Natural killer cell (primary cell): ENCODE measurements around the gene TET1. TPM values are rescaled to one million over a fixed set of nuclear protein-coding genes. Genes with fewer than 3 reads are reported as not detected.

Experiments used
- ATAC-seq, 3 donors: fragments of 150-1000 bp in 2 of 3; fragments of 200-7000 bp in 1 of 3; cut with Tn5 transposase; 1 replicate in 1 of 3; 2 replicates in 2 of 3; pipeline ENCODE4 v1.10.0; 2021; ENCODE audit warnings: mild to moderate bottlenecking in 2 of 3, moderate library complexity in 2 of 3
- DNase-seq, 2 donors: peaks; one replicate each; pipeline versions ENCODE4 v3.0.0 to v3.0.0-alpha.2; 2013 to 2021; ENCODE audit warnings: mixed read lengths in 1 of 2
- H3K27ac ChIP-seq: one replicate; pipeline ENCODE4 v1.5.1; 2013; ENCODE audit warnings: mild to moderate bottlenecking, low read length
- H3K27me3 ChIP-seq: one replicate; pipeline ENCODE4 v1.6.1; 2013; ENCODE audit warnings: low read length; ENCODE audit not compliant: control insufficient read depth, insufficient read depth
- H3K36me3 ChIP-seq: one replicate; pipeline ENCODE4 v1.6.1; 2013; ENCODE audit warnings: low read length; ENCODE audit not compliant: control insufficient read depth, insufficient read depth
- H3K4me1 ChIP-seq: one replicate; pipeline ENCODE4 v1.6.1; 2013; ENCODE audit warnings: low read length; ENCODE audit not compliant: control insufficient read depth, insufficient read depth
- H3K4me3 ChIP-seq: one replicate; pipeline ENCODE4 v1.5.1; 2013; ENCODE audit warnings: low read length
- H3K9me3 ChIP-seq: one replicate; pipeline ENCODE4 v1.6.1; 2013; ENCODE audit warnings: low read length; ENCODE audit not compliant: control insufficient read depth, insufficient read depth
- H3K27ac Mint-ChIP-seq, 2 donors: one replicate each; pipeline ENCODE4 v1.8.0; 2022; ENCODE audit warnings: mild to moderate bottlenecking in 2 of 2, mixed read lengths in 2 of 2, moderate library complexity in 1 of 2
- H3K27me3 Mint-ChIP-seq, 2 donors: one replicate each; pipeline ENCODE4 v1.8.0; 2022; ENCODE audit warnings: low read depth in 2 of 2, mixed read lengths in 2 of 2
- H3K36me3 Mint-ChIP-seq: one replicate; pipeline ENCODE4 v1.8.0; 2022; ENCODE audit warnings: mixed read lengths
- H3K4me1 Mint-ChIP-seq, 2 donors: one replicate each; pipeline ENCODE4 v1.8.0; 2022; ENCODE audit warnings: mixed read lengths in 2 of 2
- H3K4me3 Mint-ChIP-seq: one replicate; pipeline ENCODE4 v1.8.0; 2022; ENCODE audit warnings: mild to moderate bottlenecking, moderate library complexity, mixed read lengths
- H3K9me3 Mint-ChIP-seq, 2 donors: one replicate each; pipeline ENCODE4 v1.8.0; 2022; ENCODE audit warnings: mixed read lengths in 2 of 2
- WGBS: methylation state at CpG from one replicate; pipeline ENCODE4 v1.1.7; 2013; ENCODE audit warnings: missing lambda C conversion rate; ENCODE audit not compliant: insufficient coverage; 5-methylcytosine and 5-hydroxymethylcytosine counted together
- intact Hi-C: fragments of 100-400 bp; cut with micrococcal nuclease; formaldehyde crosslinking; loops from one replicate; pipeline ENCODE4 v1.14.2; 2022
- total RNA-seq, 4 donors: library from RNA; stranded (reverse); fragments of 120-200 nt in 1 of 4; gene quantifications; one replicate each; pipeline versions ENCODE4 v1.2.3 to v1.2.4, GENCODE V29; 2013 to 2022
- TF ChIP-seq, protein P1 (sequence below): fragments of 200-600 bp; IDR thresholded peaks from one replicate; pipeline ENCODE4 v1.8.0; 2022; ENCODE audit warnings: antibody characterized with exemption

Gene TET1
- total RNA-seq, 3 donors from 2014 or later (not counting 1 experiment from before 2014, with no cell fraction given) = 4.0 to 5.9 (median 4.5) TPM

DNA sequence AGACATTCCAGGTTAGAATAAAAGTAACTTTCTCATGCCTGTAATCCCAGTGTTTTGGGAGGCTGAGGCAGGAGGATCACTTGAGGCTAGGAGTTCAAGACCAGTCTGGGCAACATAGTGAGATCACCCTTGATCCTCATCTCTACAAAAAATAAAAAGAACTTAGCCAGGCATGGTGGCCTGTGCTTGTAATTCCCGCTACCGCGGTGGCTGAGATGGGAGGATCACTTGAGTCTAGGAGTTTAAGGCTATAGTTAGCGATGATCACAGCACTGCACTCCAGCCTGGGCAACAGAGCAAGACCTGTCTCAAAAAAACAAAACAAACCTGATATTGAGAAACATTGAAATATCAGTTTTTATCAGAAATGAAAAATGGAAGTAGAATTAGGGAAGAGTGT, 4.6 kb downstream of the TET1 start:
- intact Hi-C loops = no loop called here
- ATAC-seq (no peak), DNase-seq (no peak)
- peaks cover 37 to 70% of the 10 kb centered on the region in 2 donors for H3K27me3 Mint-ChIP-seq
- no peaks in the 10 kb centered on the region for H3K36me3 Mint-ChIP-seq
- H3K4me1 Mint-ChIP-seq = peaks cover 22 to 23% of the 10 kb centered on the region in 2 donors
- peaks cover 20% of the 10 kb centered on the region for H3K4me1 ChIP-seq
- no peak overlapping the region for H3K4me3 Mint-ChIP-seq
- 93% methylated on average over 3 of the region's 4 CpGs for WGBS
- H3K27me3 ChIP-seq = peaks cover 27% of the 10 kb centered on the region
- no peaks in the 10 kb centered on the region for H3K9me3 ChIP-seq
- no peaks in the 10 kb centered on the region for H3K9me3 Mint-ChIP-seq
- H3K27ac Mint-ChIP-seq = no peak overlapping the region
- H3K4me3 ChIP-seq = no peak overlapping the region
- TF ChIP-seq, protein P1, sequence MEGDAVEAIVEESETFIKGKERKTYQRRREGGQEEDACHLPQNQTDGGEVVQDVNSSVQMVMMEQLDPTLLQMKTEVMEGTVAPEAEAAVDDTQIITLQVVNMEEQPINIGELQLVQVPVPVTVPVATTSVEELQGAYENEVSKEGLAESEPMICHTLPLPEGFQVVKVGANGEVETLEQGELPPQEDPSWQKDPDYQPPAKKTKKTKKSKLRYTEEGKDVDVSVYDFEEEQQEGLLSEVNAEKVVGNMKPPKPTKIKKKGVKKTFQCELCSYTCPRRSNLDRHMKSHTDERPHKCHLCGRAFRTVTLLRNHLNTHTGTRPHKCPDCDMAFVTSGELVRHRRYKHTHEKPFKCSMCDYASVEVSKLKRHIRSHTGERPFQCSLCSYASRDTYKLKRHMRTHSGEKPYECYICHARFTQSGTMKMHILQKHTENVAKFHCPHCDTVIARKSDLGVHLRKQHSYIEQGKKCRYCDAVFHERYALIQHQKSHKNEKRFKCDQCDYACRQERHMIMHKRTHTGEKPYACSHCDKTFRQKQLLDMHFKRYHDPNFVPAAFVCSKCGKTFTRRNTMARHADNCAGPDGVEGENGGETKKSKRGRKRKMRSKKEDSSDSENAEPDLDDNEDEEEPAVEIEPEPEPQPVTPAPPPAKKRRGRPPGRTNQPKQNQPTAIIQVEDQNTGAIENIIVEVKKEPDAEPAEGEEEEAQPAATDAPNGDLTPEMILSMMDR = no peak
- H3K27ac ChIP-seq = no peak overlapping the region
- H3K36me3 ChIP-seq = no peaks in the 10 kb centered on the region

DNA sequence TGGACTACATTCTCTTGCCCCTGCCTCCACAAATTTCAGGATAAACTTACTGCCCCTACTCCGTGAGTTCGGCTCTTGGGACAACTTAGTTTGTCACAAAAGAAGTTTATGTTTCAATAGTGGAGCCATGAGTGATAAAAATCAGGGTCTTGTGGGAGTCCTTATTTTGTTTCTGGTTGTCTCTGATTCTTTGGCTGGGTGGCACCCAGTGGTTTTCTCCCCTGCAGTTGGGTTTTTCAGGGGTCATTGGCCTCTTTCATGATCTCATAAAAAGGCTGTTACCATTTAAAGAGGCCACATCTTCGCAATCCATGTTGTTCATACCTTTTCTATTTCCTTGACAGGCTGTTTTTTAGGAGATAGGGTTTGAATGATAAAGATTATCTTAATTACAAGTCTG, 5.5 kb downstream of the TET1 start:
- Histone ChIP-seq H3K4me3 (no peak overlapping the region), H3K36me3 (no peaks in the 10 kb centered on the region), H3K27me3 (peaks cover 21% of the 10 kb centered on the region), H3K4me1 (peaks cover 13% of the 10 kb centered on the region), H3K27ac (no peak overlapping the region), H3K9me3 (no peaks in the 10 kb centered on the region)
- Mint-ChIP-seq H3K27me3 (peaks cover 35 to 66% of the 10 kb centered on the region in 2 donors), H3K4me1 (peaks cover 19% of the 10 kb centered on the region in 2 donors), H3K36me3 (no peaks in the 10 kb centered on the region), H3K4me3 (no peak overlapping the region), H3K27ac (no peak overlapping the region), H3K9me3 (no peaks in the 10 kb centered on the region)
- 100% methylated on average over 2 of the region's 3 CpGs for WGBS
- no peak for DNase-seq
- ATAC-seq = no peak
- TF ChIP-seq, protein P1 = no peak
- intact Hi-C loops = no loop called here

DNA sequence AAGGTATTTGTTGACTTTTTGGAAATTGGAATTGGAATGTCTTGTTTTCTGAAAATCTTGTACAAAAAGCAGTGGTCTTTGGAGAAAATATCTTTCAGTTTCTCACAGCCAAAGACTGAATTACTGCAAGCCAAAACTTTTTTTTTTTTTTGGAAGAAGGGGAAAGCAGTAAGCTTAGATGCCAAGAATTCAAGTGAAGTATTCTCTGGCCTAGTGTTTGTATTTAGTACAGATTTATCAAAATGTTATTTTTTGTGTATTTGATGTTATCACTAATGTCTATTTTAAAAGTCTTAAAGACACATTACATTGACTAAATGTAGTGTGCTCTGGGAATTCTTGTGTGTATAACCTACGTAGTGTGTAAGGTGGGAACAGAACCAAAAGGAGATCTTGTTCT, 6.2 kb downstream of the TET1 start:
- peaks cover 6% of the 10 kb centered on the region for H3K4me1 ChIP-seq
- H3K27me3 Mint-ChIP-seq = peaks cover 32 to 60% of the 10 kb centered on the region in 2 donors
- H3K36me3 ChIP-seq = no peaks in the 10 kb centered on the region
- no peak overlapping the region for H3K4me3 Mint-ChIP-seq
- TF ChIP-seq, protein P1 = no peak
- peaks cover 14% of the 10 kb centered on the region in 2 donors for H3K4me1 Mint-ChIP-seq
- H3K27ac Mint-ChIP-seq = no peak overlapping the region
- DNase-seq = no peak
- no peak for ATAC-seq
- no peaks in the 10 kb centered on the region for H3K9me3 Mint-ChIP-seq
- H3K36me3 Mint-ChIP-seq = no peaks in the 10 kb centered on the region
- no peak overlapping the region for H3K27ac ChIP-seq
- H3K9me3 ChIP-seq = no peaks in the 10 kb centered on the region
- H3K27me3 ChIP-seq = peaks cover 18% of the 10 kb centered on the region
- intact Hi-C loops = no loop called here
- WGBS = no CpG with 5 or more reads among the region's 1 CpG
- no peak overlapping the region for H3K4me3 ChIP-seq

DNA sequence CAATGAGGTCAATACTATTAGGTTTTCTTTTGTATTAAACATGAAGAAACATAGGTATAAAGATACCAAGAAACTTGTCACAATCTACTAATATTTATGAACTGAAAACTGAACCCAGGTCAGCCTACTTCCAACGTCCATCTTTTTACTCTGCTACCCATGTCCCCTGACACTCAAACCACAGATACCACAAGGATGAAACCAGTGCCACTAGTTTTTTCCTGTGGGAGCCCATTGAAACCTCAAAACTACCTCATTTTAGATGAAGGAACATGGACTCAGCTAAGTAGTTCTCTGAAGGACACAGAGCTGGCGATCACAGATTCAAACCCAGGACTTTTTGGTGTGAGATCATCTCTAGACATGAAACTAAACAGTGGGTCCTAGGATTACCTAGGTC, 6.8 kb downstream of the TET1 start:
- peaks cover 28 to 54% of the 10 kb centered on the region in 2 donors for H3K27me3 Mint-ChIP-seq
- intact Hi-C loops = no loop called here
- H3K4me1 Mint-ChIP-seq = peaks cover 8 to 10% of the 10 kb centered on the region in 2 donors
- H3K9me3 ChIP-seq = no peaks in the 10 kb centered on the region
- no peaks in the 10 kb centered on the region for H3K9me3 Mint-ChIP-seq
- ATAC-seq (no peak), DNase-seq (no peak)
- H3K4me1 ChIP-seq = no peaks in the 10 kb centered on the region
- TF ChIP-seq, protein P1 = no peak
- no peaks in the 10 kb centered on the region for H3K36me3 Mint-ChIP-seq
- H3K36me3 ChIP-seq = no peaks in the 10 kb centered on the region
- no peak overlapping the region for H3K4me3 Mint-ChIP-seq
- 4% methylated on average over 2 of the region's 2 CpGs for WGBS
- H3K27me3 ChIP-seq = peaks cover 15% of the 10 kb centered on the region
- no peak overlapping the region for H3K4me3 ChIP-seq
- H3K27ac ChIP-seq = no peak overlapping the region
- no peak overlapping the region for H3K27ac Mint-ChIP-seq
